Measurements from ENCODE around the gene HFE. TPM values are rescaled to one million over a fixed set of nuclear protein-coding genes. Genes with fewer than 3 reads are reported as not detected.
"Not testable (repeated sequence)": the region's sequence is repeated elsewhere in the genome, so short reads cannot be mapped to it uniquely, and the experiment has no call there.

Gene HFE
- polyA plus RNA-seq, 1 donor (not counting 4 experiments of a cell fraction or from before 2014, with no cell fraction given): 18.4 TPM

- H3K79me2 ChIP-seq (ENCODE audit: control insufficient read depth, insufficient read depth, low read length): no peaks in the 10 kb centered on the region
- H2AFZ ChIP-seq (ENCODE audit: control insufficient read depth, low read length): no peak overlapping the region
- no peaks in the 10 kb centered on the region for H3K36me3 ChIP-seq (ENCODE audit: control insufficient read depth in 2 of 2, extremely low read depth in 1 of 2, insufficient read depth in 2 of 2, low read length in 2 of 2)
- no peaks in the 10 kb centered on the region for H4K20me1 ChIP-seq (ENCODE audit: control insufficient read depth, extremely low read depth, insufficient read depth, low read length)
- DNase-seq (ENCODE audit: low read depth, low spot score) (no peak), FAIRE-seq (no peak)
- no peak overlapping the region for H3K9ac ChIP-seq (ENCODE audit: control insufficient read depth, extremely low read depth, insufficient read depth, low read length)
- no peaks in the 10 kb centered on the region for H3K9me3 ChIP-seq (ENCODE audit: control insufficient read depth, low read depth, low read length)
- H3K27ac ChIP-seq (ENCODE audit: control insufficient read depth, insufficient read depth, low read length): no peak overlapping the region
- no peak overlapping the region for H3K4me2 ChIP-seq (ENCODE audit: control insufficient read depth, extremely low read depth, insufficient read depth, low read depth, low read length)
- dilution Hi-C loops (cut with MboI; ENCODE audit: extremely low pct_ligation_motif_present, low sequenced_read_pairs): no loop called here
- H3K4me1 ChIP-seq (ENCODE audit: control insufficient read depth, extremely low read depth, insufficient read depth, low read length): peaks cover 19% of the 10 kb centered on the region
- H3K9me1 ChIP-seq (ENCODE audit: control insufficient read depth, extremely low read depth, insufficient read depth, low read length): no peaks in the 10 kb centered on the region
- no peak for TF ChIP-seq CTCF (optimal IDR thresholded peaks at IDR 0.05 in 1 of 3, IDR thresholded peaks at IDR 0.05 in 1 of 3, conservative IDR thresholded peaks at IDR 0.05 in 1 of 3; ENCODE audit: extremely low read depth in 1 of 3, insufficient read depth in 2 of 3, low read length in 3 of 3)
- no peak for TF ChIP-seq EZH2 (IDR thresholded peaks at IDR 0.05; ENCODE audit: low read length)
- no peaks in the 10 kb centered on the region for H3K27me3 ChIP-seq (ENCODE audit: control insufficient read depth, extremely low read depth, insufficient read depth, low read length)
- H3K4me3 ChIP-seq (ENCODE audit: control insufficient read depth in 2 of 3, extremely low read depth in 1 of 3, insufficient read depth in 2 of 3, low read depth in 1 of 3, low read length in 3 of 3): no peak overlapping the region
Measured at GRCh38 chr6:26057899-26058298, 29.3 kb upstream of the HFE start.

DNA sequence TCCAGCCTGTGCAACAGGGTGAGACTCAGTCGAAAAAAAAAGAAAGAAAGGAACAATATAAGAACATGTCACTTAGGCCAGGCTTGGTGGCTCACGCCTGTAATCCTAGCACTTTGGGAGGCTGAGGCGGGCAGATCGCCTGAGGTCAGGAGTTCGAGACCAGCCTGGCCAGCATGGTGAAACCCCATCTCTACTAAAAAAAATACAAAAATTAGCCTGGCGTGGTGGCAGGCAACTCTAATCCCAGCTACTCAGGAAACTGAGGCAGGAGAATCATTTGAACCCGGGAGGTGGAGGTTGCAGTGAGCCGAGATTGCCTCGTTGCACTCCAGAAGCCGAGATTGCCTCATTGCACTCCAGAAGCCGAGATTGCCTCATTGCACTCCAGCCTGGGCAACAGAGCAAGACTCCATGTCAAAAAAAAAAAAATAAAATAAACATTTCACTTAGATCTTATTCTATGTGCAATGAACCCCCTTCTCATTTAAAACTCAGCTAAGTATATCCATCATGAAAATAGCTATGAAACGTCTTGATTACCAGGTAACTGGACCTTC lies 28.7 kb upstream of the HFE start:
- H3K36me3 ChIP-seq (ENCODE audit: control insufficient read depth in 2 of 2, extremely low read depth in 1 of 2, insufficient read depth in 2 of 2, low read length in 2 of 2); FAIRE-seq; H3K4me3 ChIP-seq (ENCODE audit: control insufficient read depth in 2 of 3, extremely low read depth in 1 of 3, insufficient read depth in 2 of 3, low read depth in 1 of 3, low read length in 3 of 3); H2AFZ ChIP-seq (ENCODE audit: control insufficient read depth, low read length); H4K20me1 ChIP-seq (ENCODE audit: control insufficient read depth, extremely low read depth, insufficient read depth, low read length); H3K9me3 ChIP-seq (ENCODE audit: control insufficient read depth, low read depth, low read length); DNase-seq (ENCODE audit: low read depth, low spot score); H3K4me2 ChIP-seq (ENCODE audit: control insufficient read depth, extremely low read depth, insufficient read depth, low read depth, low read length); H3K9ac ChIP-seq (ENCODE audit: control insufficient read depth, extremely low read depth, insufficient read depth, low read length); H3K79me2 ChIP-seq (ENCODE audit: control insufficient read depth, insufficient read depth, low read length); H3K27ac ChIP-seq (ENCODE audit: control insufficient read depth, insufficient read depth, low read length); H3K9me1 ChIP-seq (ENCODE audit: control insufficient read depth, extremely low read depth, insufficient read depth, low read length); H3K27me3 ChIP-seq (ENCODE audit: control insufficient read depth, extremely low read depth, insufficient read depth, low read length); dilution Hi-C loops (cut with MboI; ENCODE audit: extremely low pct_ligation_motif_present, low sequenced_read_pairs): not testable (repeated sequence)
- peaks cover 19% of the 10 kb centered on the region for H3K4me1 ChIP-seq (ENCODE audit: control insufficient read depth, extremely low read depth, insufficient read depth, low read length)

- no peak for DNase-seq (ENCODE audit: low read depth, low spot score)
- H3K27me3 ChIP-seq (ENCODE audit: control insufficient read depth, extremely low read depth, insufficient read depth, low read length): no peaks in the 10 kb centered on the region
- H2AFZ ChIP-seq (ENCODE audit: control insufficient read depth, low read length): no peak overlapping the region
- TF ChIP-seq EZH2 (IDR thresholded peaks at IDR 0.05; ENCODE audit: low read length) (no peak), CTCF (optimal IDR thresholded peaks at IDR 0.05 in 1 of 3, IDR thresholded peaks at IDR 0.05 in 1 of 3, conservative IDR thresholded peaks at IDR 0.05 in 1 of 3; ENCODE audit: extremely low read depth in 1 of 3, insufficient read depth in 2 of 3, low read length in 3 of 3) (no peak)
- FAIRE-seq: no peak
- no peak overlapping the region for H3K4me3 ChIP-seq (ENCODE audit: control insufficient read depth in 2 of 3, extremely low read depth in 1 of 3, insufficient read depth in 2 of 3, low read depth in 1 of 3, low read length in 3 of 3)
- H4K20me1 ChIP-seq (ENCODE audit: control insufficient read depth, extremely low read depth, insufficient read depth, low read length): no peaks in the 10 kb centered on the region
- H3K36me3 ChIP-seq (ENCODE audit: control insufficient read depth in 2 of 2, extremely low read depth in 1 of 2, insufficient read depth in 2 of 2, low read length in 2 of 2): no peaks in the 10 kb centered on the region
- H3K27ac ChIP-seq (ENCODE audit: control insufficient read depth, insufficient read depth, low read length): no peak overlapping the region
- no peaks in the 10 kb centered on the region for H3K9me3 ChIP-seq (ENCODE audit: control insufficient read depth, low read depth, low read length)
- dilution Hi-C loops (cut with MboI; ENCODE audit: extremely low pct_ligation_motif_present, low sequenced_read_pairs): no loop called here
- no peaks in the 10 kb centered on the region for H3K79me2 ChIP-seq (ENCODE audit: control insufficient read depth, insufficient read depth, low read length)
- H3K9ac ChIP-seq (ENCODE audit: control insufficient read depth, extremely low read depth, insufficient read depth, low read length): no peak overlapping the region
- no peaks in the 10 kb centered on the region for H3K9me1 ChIP-seq (ENCODE audit: control insufficient read depth, extremely low read depth, insufficient read depth, low read length)
- no peak overlapping the region for H3K4me2 ChIP-seq (ENCODE audit: control insufficient read depth, extremely low read depth, insufficient read depth, low read depth, low read length)
- H3K4me1 ChIP-seq (ENCODE audit: control insufficient read depth, extremely low read depth, insufficient read depth, low read length): peaks cover 9% of the 10 kb centered on the region
Measured at GRCh38 chr6:26059941-26060340, 27.3 kb upstream of the HFE start.

Data from keratinocyte (primary cell).